GM23248 (cell line): ENCODE results near the gene TMEM158. TPM values are rescaled to one million over a fixed set of nuclear protein-coding genes. Genes with fewer than 3 reads are reported as not detected.

Experiments used
- DNase-seq: peaks from one replicate; pipeline ENCODE4 v3.0.0-alpha.2; 2015
- H2AFZ ChIP-seq: fragments of 200-600 bp; sonication (generic); 2 replicates; pipeline ENCODE4 v1.6.1; 2016; ENCODE audit warnings: antibody characterized with exemption
- H3F3A ChIP-seq: fragments of 200-600 bp; sonication (generic); 2 replicates; pipeline ENCODE4 v1.6.1; 2016; ENCODE audit warnings: mild to moderate bottlenecking, antibody characterized with exemption, mixed run types; ENCODE audit not compliant: insufficient read depth
- H3K27ac ChIP-seq: fragments of 200-600 bp; sonication (generic); 2 replicates; pipeline ENCODE4 v1.5.1; 2016; ENCODE audit warnings: mild to moderate bottlenecking
- H3K27me3 ChIP-seq: fragments of 200-600 bp; sonication (generic); replicated peaks from 2 replicates; pipeline ENCODE4 v1.6.1; 2016; ENCODE audit warnings: mild to moderate bottlenecking; ENCODE audit not compliant: insufficient read depth
- H3K36me3 ChIP-seq: fragments of 200-600 bp; sonication (generic); 2 replicates; pipeline ENCODE4 v1.6.1; 2016; ENCODE audit warnings: low read depth, mild to moderate bottlenecking
- H3K4me1 ChIP-seq: fragments of 200-600 bp; sonication (generic); 2 replicates; pipeline ENCODE4 v1.6.1; 2016; ENCODE audit warnings: mild to moderate bottlenecking; ENCODE audit not compliant: insufficient read depth
- H3K4me2 ChIP-seq: fragments of 200-600 bp; sonication (generic); one replicate; pipeline ENCODE4 v1.6.1; 2016; ENCODE audit warnings: mild to moderate bottlenecking; ENCODE audit not compliant: unreplicated experiment
- H3K4me3 ChIP-seq: fragments of 200-600 bp; sonication (generic); 2 replicates; pipeline ENCODE4 v1.5.1; 2016; ENCODE audit warnings: mild to moderate bottlenecking
- H3K79me2 ChIP-seq: fragments of 200-600 bp; sonication (generic); 2 replicates; pipeline ENCODE4 v1.6.1; 2016; ENCODE audit warnings: mild to moderate bottlenecking; ENCODE audit not compliant: insufficient read depth
- H3K9ac ChIP-seq: fragments of 200-600 bp; sonication (generic); 2 replicates; pipeline ENCODE4 v1.6.1; 2016; ENCODE audit warnings: mild to moderate bottlenecking
- H3K9me2 ChIP-seq: fragments of 200-600 bp; sonication (generic); 2 replicates; pipeline ENCODE4 v1.6.1; 2016; ENCODE audit warnings: mixed run types, mild to moderate bottlenecking, moderate library complexity; ENCODE audit not compliant: insufficient read depth
- H3K9me3 ChIP-seq: fragments of 200-600 bp; sonication (generic); one replicate; pipeline ENCODE4 v1.6.1; 2017; ENCODE audit warnings: low read depth
- H4K20me1 ChIP-seq: fragments of 200-600 bp; sonication (generic); 2 replicates; pipeline ENCODE4 v1.6.0; 2016; ENCODE audit not compliant: insufficient read depth
- EZH2 ChIP-seq: fragments of 200-600 bp; sonication (generic); IDR thresholded peaks from 2 replicates; pipeline ENCODE4 v1.6.1; 2018; ENCODE audit warnings: antibody characterized with exemption, mild to moderate bottlenecking; ENCODE audit not compliant: insufficient read depth, poor library complexity, severe bottlenecking
- EZH2phosphoT487 ChIP-seq: fragments of 200-600 bp; sonication (generic); IDR thresholded peaks from 2 replicates; pipeline ENCODE4 v1.6.1; 2018; ENCODE audit warnings: antibody characterized with exemption, moderate library complexity, mild to moderate bottlenecking, low read depth; ENCODE audit not compliant: insufficient read depth
- WGBS, 2 experiments: methylation state at CpG; one replicate each; pipeline ENCODE4 v1.1.6; 2015 to 2017; ENCODE audit warnings: low lambda C conversion rate in 2 of 2, low coverage in 1 of 2; ENCODE audit errors: missing lambda C conversion rate in 2 of 2; 5-methylcytosine and 5-hydroxymethylcytosine counted together
- in situ Hi-C: fragments of 300-500 bp; cut with MboI; formaldehyde crosslinking; loops from 2 replicates; pipeline ENCODE4 v1.15.0; 2020
- polyA plus RNA-seq: library from polyadenylated mRNA; unstranded; fragments of >200 nt; fragmentation: Nextera tagmentation; extraction: Ambion mirVana; gene quantifications from 2 replicates; pipeline ENCODE4 v1.2.1, GENCODE V29; 2016
- total RNA-seq: library from RNA; depleted of rRNA; stranded (reverse); fragments of >200 nt; shearing (Covaris generic); gene quantifications from 2 replicates; pipeline ENCODE4 v1.2.3, GENCODE V29; 2014

TMEM158 gene
- total and polyA plus RNA-seq, 2 experiments from 2014 or later = 3.3 to 33.0 TPM

GRCh38 chr3:45205126-45205525, 21.0 kb downstream of the TMEM158 start:
- Histone ChIP-seq H3K36me3 (no peaks in the 10 kb centered on the region), H3K9me2 (no peaks in the 10 kb centered on the region), H3K9me3 (no peaks in the 10 kb centered on the region), H2AFZ (no peak overlapping the region), H3F3A (peaks cover 12% of the 10 kb centered on the region), H3K27me3 (no peaks in the 10 kb centered on the region), H3K9ac (no peak overlapping the region), H3K27ac (no peak overlapping the region), H3K79me2 (no peaks in the 10 kb centered on the region), H3K4me1 (peaks cover 18% of the 10 kb centered on the region), H3K4me2 (no peak overlapping the region), H4K20me1 (no peaks in the 10 kb centered on the region), H3K4me3 (no peak overlapping the region)
- DNase-seq = peak; percentile 23
- in situ Hi-C loops = loop anchor here (5.0 to 25.0 kb wide), 2 partner anchors 163 to 457 kb away; no protein-coding TSS in a partner anchor
- TF ChIP-seq EZH2phosphoT487 (no peak), EZH2 (no peak)

GRCh38 chr3:45204136-45204535, 22.0 kb downstream of the TMEM158 start:
- Histone ChIP-seq H3K9ac (no peak overlapping the region), H3K36me3 (no peaks in the 10 kb centered on the region), H4K20me1 (no peaks in the 10 kb centered on the region), H3K27me3 (no peaks in the 10 kb centered on the region), H3F3A (peaks cover 20% of the 10 kb centered on the region), H3K4me1 (peaks cover 27% of the 10 kb centered on the region), H3K4me2 (peak overlapping the region; percentile 10), H3K79me2 (no peaks in the 10 kb centered on the region), H2AFZ (peak overlapping the region; percentile 46), H3K9me2 (no peaks in the 10 kb centered on the region), H3K4me3 (no peak overlapping the region), H3K9me3 (no peaks in the 10 kb centered on the region), H3K27ac (0 out of 2 replicates have a peak overlapping the region, but pooled peaks have one; percentile 12)
- 12 to 20% methylated on average over 3 of the region's 3 CpGs for WGBS, 2 experiments
- peak; percentile 53 for DNase-seq
- in situ Hi-C loops = loop anchor here (25.0 kb wide), 1 partner anchor 458 kb away; no protein-coding TSS in a partner anchor
- TF ChIP-seq EZH2phosphoT487 (no peak), EZH2 (no peak)

- Histone ChIP-seq H3K4me3 (0 out of 2 replicates have a peak overlapping the region, but pooled peaks have one; percentile 19), H4K20me1 (no peaks in the 10 kb centered on the region), H3K27ac (peak overlapping the region; percentile 55), H3K4me1 (peaks cover 30% of the 10 kb centered on the region), H3F3A (peaks cover 25% of the 10 kb centered on the region), H3K79me2 (no peaks in the 10 kb centered on the region), H3K9ac (no peak overlapping the region), H3K9me3 (no peaks in the 10 kb centered on the region), H2AFZ (peak overlapping the region; percentile 33; the same call in 1 of the 2 replicates), H3K4me2 (peak overlapping the region; percentile 53), H3K27me3 (no peaks in the 10 kb centered on the region), H3K36me3 (no peaks in the 10 kb centered on the region), H3K9me2 (no peaks in the 10 kb centered on the region)
- peak; percentile 88 for DNase-seq
- in situ Hi-C loops = loop anchor here (25.0 kb wide), 1 partner anchor 462 kb away; no protein-coding TSS in a partner anchor
- TF ChIP-seq EZH2phosphoT487 (no peak), EZH2 (no peak)
- 21 to 24% methylated on average over 8 of the region's 8 CpGs for WGBS, 2 experiments
Measured at GRCh38 chr3:45199837-45200648, 26.0 kb downstream of the TMEM158 start.

GRCh38 chr3:45198264-45199260, 27.5 kb downstream of the TMEM158 start:
- no peak for DNase-seq

More at GRCh38 chr3:45198264-45199260, 27.5 kb downstream of the TMEM158 start:
- Histone ChIP-seq H3K79me2 (no peaks in the 10 kb centered on the region), H3F3A (peaks cover 22% of the 10 kb centered on the region), H3K27me3 (no peaks in the 10 kb centered on the region), H3K36me3 (no peaks in the 10 kb centered on the region), H4K20me1 (no peaks in the 10 kb centered on the region), H3K4me1 (peaks cover 18% of the 10 kb centered on the region), H3K4me3 (no peak overlapping the region), H3K9ac (no peak overlapping the region), H3K4me2 (no peak overlapping the region), H2AFZ (no peak overlapping the region), H3K9me2 (no peaks in the 10 kb centered on the region), H3K9me3 (no peaks in the 10 kb centered on the region), H3K27ac (no peak overlapping the region)
- 86 to 91% methylated on average over 5 of the region's 5 CpGs for WGBS, 2 experiments
- TF ChIP-seq EZH2 = no peak
- TF ChIP-seq EZH2phosphoT487 = no peak
- in situ Hi-C loops = no loop called here
